GM12878 (cell line): ENCODE measurements around the gene MAPK9. TPM values are rescaled to one million over a fixed set of nuclear protein-coding genes. Genes with fewer than 3 reads are reported as not detected.

Source experiments
- ATAC-seq: fragments of 200-7000 bp; cut with Tn5 transposase; 3 replicates; pipeline ENCODE4 v1.9.1; 2020; ENCODE audit warnings: mild to moderate bottlenecking, moderate library complexity
- BruUV-seq: library from RNA; stranded (reverse); fragments of 400-500 nt; replicated peaks from 2 replicates; lab custom pipeline; 2021; lab: Mats Ljungman, UMichigan
- CTCF ChIA-PET: fragments of 300-600 bp; sonication (Branson Sonifier 250); formaldehyde crosslinking; extraction: SDS; loops from one replicate; lab custom pipeline; 2021; ENCODE audit warnings: inconsistent platforms; lab: Yijun Ruan, JAX
- POLR2A ChIA-PET: fragments of 350-600 bp; formaldehyde crosslinking; extraction: SDS; loops from one replicate; lab custom pipeline; 2021; ENCODE audit warnings: inconsistent platforms; lab: Charles Lee
- RAD21 ChIA-PET: fragments of 300-600 bp; sonication (Branson Sonifier 250); formaldehyde crosslinking; loops from one replicate; lab custom pipeline; 2023; ENCODE audit warnings: antibody characterized with exemption; ENCODE audit not compliant: unreplicated experiment; lab: Charles Lee
- SMC1A ChIA-PET: fragments of 300-600 bp; sonication (Branson Sonifier 250); formaldehyde crosslinking; loops from one replicate; lab custom pipeline; 2023; ENCODE audit not compliant: unreplicated experiment, uncharacterized antibody; lab: Charles Lee
- DNase-seq: peaks from one replicate; pipeline ENCODE4 v3.0.0-alpha.2; 2011; ENCODE audit warnings: low read depth, low spot score
- FAIRE-seq: peaks from 3 replicates; lab custom pipeline; 2011; peaks lifted over from hg19 to GRCh38; lab: Jason Lieb, UNC
- H2AFZ ChIP-seq: 2 replicates; pipeline ENCODE4 v1.6.0; 2011; ENCODE audit warnings: low read depth, low read length, control low read depth; ENCODE audit not compliant: control insufficient read depth
- H3K27ac ChIP-seq: 2 replicates; pipeline ENCODE4 v1.5.1; 2011; ENCODE audit warnings: control low read depth; ENCODE audit not compliant: control insufficient read depth, insufficient read depth
- H3K27me3 ChIP-seq, 2 experiments: replicated peaks in 1 of 2; 2 replicates each; pipeline versions ENCODE4 v1.6.0 to v1.6.1; 2011; ENCODE audit warnings: low read length in 1 of 2; ENCODE audit not compliant: control insufficient read depth in 2 of 2, insufficient read depth in 2 of 2
- H3K36me3 ChIP-seq, 2 experiments: 2 replicates each; pipeline ENCODE4 v1.5.1; 2011; ENCODE audit warnings: low read length in 1 of 2; ENCODE audit not compliant: control insufficient read depth in 2 of 2, insufficient read depth in 2 of 2
- H3K4me1 ChIP-seq: 2 replicates; pipeline ENCODE4 v1.6.1; 2011; ENCODE audit warnings: mild to moderate bottlenecking, low read length, moderate library complexity, mixed read lengths; ENCODE audit not compliant: control insufficient read depth, insufficient read depth
- H3K4me2 ChIP-seq: 2 replicates; pipeline ENCODE4 v1.6.0; 2011; ENCODE audit warnings: control low read depth; ENCODE audit not compliant: control insufficient read depth, insufficient read depth
- H3K4me3 ChIP-seq: fragments of 200-600 bp; sonication (generic); 2 replicates; pipeline ENCODE4 v1.5.1; 2016
- H3K79me2 ChIP-seq: 2 replicates; pipeline ENCODE4 v1.6.0; 2011; ENCODE audit warnings: low read length; ENCODE audit not compliant: control insufficient read depth, insufficient read depth
- H3K9ac ChIP-seq: 2 replicates; pipeline ENCODE4 v1.8.0; 2011; ENCODE audit warnings: low read length, control low read depth, mixed read lengths; ENCODE audit not compliant: control insufficient read depth, insufficient read depth
- H3K9me3 ChIP-seq: replicated peaks from 3 replicates; pipeline ENCODE4 v1.5.1; 2011; ENCODE audit warnings: mild to moderate bottlenecking, low read length; ENCODE audit not compliant: control insufficient read depth, insufficient read depth
- H4K20me1 ChIP-seq: 2 replicates; pipeline ENCODE4 v1.6.0; 2011; ENCODE audit not compliant: control insufficient read depth, insufficient read depth
- CBX5 ChIP-seq: sonication (generic); IDR thresholded peaks from 2 replicates; pipeline ENCODE4 v1.6.1; 2016; ENCODE audit warnings: low read depth, moderate library complexity, mild to moderate bottlenecking, inconsistent platforms
- EED ChIP-seq: sonication (generic); IDR thresholded peaks from 2 replicates; pipeline ENCODE4 v1.6.1; 2016; ENCODE audit warnings: antibody characterized with exemption, low read depth
- FOS ChIP-seq: IDR thresholded peaks from 3 replicates; pipeline ENCODE4 v1.6.1; 2011; ENCODE audit warnings: borderline replicate concordance; ENCODE audit not compliant: insufficient read length; ENCODE audit errors: extremely low read depth
- NRF1 ChIP-seq: conservative IDR thresholded peaks from 2 replicates; pipeline ENCODE4 v1.6.1; 2011; ENCODE audit warnings: mild to moderate bottlenecking, low read depth, low read length, improper control_type of control experiment
- RAD21 ChIP-seq: IDR thresholded peaks from 2 replicates; pipeline ENCODE4 v1.6.1; 2011; ENCODE audit warnings: mild to moderate bottlenecking, low read depth, low read length, moderate library complexity; ENCODE audit not compliant: insufficient read depth
- RCOR1 ChIP-seq: conservative IDR thresholded peaks from 2 replicates; pipeline ENCODE4 v1.6.1; 2012; ENCODE audit warnings: low read depth, low read length, improper control_type of control experiment
- SKIL ChIP-seq: fragments of 450-650 bp; IDR thresholded peaks from 2 replicates; pipeline ENCODE4 v1.6.1; 2017; ENCODE audit warnings: mild to moderate bottlenecking, low read depth, inconsistent platforms; ENCODE audit not compliant: poor library complexity, severe bottlenecking
- WRNIP1 ChIP-seq: IDR thresholded peaks from 2 replicates; pipeline ENCODE4 v1.6.1; 2011; ENCODE audit warnings: low read depth, low read length, improper control_type of control experiment, borderline replicate concordance
- WGBS: methylation state at CpG from one replicate; pipeline ENCODE4 v1.1.6; 2016; ENCODE audit warnings: low lambda C conversion rate; ENCODE audit not compliant: insufficient replicate concordance, insufficient coverage; ENCODE audit errors: missing lambda C conversion rate; 5-methylcytosine and 5-hydroxymethylcytosine counted together
- in situ Hi-C: fragments of 300-500 bp; cut with MboI; formaldehyde crosslinking; loops from 9 replicates; pipeline ENCODE4 v1.14.3; 2018; ENCODE audit warnings: mixed read lengths
- intact Hi-C: fragments of 100-400 bp; cut with micrococcal nuclease; formaldehyde crosslinking; loops from one replicate; pipeline ENCODE4 v1.14.2; 2022; ENCODE audit not compliant: unreplicated experiment
- polyA plus RNA-seq, 11 experiments: library from polyadenylated mRNA; depleted of rRNA in 4 of 11; unstranded in 6 of 11; stranded (reverse) in 5 of 11; fragments of >200 nt; fragmentation: Nextera tagmentation in 4 of 11; fragmentation: Illumina TruSeq in 1 of 11; extraction: Ambion mirVana in 4 of 11; extraction: Trizol in 1 of 11; gene quantifications; 1 replicate in 1 of 11; 2 replicates in 10 of 11; pipeline versions ENCODE4 v1.2.1 to v1.2.3, GENCODE V29; 2011 to 2016; ENCODE audit warnings: inconsistent platforms in 2 of 11, missing spikeins in 2 of 11, low read depth in 1 of 11
- total RNA-seq, 4 experiments: library from RNA; depleted of rRNA in 3 of 4; stranded (reverse); fragments of >200 nt in 3 of 4; fragmentation: Illumina TruSeq in 1 of 4; extraction: Trizol in 1 of 4; gene quantifications; 2 replicates each; pipeline versions ENCODE4 v1.2.1 to v1.2.3, GENCODE V29; 2013 to 2021

MAPK9 gene
- total and polyA plus RNA-seq, 10 of the 15 experiments (the other 5 are each of a cell fraction or from before 2014, with no cell fraction given) = 2.1 to 52.9 (median 21.7) TPM

DNA sequence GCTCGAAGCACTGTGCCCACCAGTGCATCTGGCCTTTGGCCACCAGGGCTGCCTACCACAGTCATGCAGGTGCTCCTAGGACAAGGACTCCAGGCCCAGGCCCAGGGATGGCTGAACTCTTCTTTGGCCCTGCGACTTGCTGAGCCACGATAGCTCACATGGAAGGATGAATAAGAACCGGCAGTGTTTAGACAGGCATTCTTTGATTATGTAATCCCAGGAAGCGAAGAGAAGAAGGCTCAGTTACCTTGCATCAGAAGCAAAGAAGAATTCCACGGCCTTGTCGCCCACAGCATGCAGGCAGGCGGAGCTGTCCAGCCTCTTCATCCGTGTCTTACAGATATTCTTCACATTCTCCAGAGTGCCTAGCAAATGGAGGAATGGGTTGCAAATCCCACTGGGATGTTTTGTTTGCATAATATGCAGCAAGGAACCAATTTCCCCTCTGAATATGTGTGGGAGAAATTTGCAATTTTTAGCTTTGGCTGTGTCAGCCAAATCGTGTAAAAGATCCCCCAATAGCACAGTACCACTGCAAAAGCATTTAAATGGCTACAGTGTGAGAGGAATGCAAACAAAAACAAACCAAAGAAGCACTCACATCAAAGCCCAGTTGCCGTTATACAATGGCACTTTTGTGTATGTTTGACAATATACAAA is 32.2 kb upstream of the MAPK9 start:
- no peak for TF ChIP-seq RAD21
- no peak for TF ChIP-seq RCOR1
- no peak for TF ChIP-seq CBX5
- no peak for TF ChIP-seq WRNIP1
- TF ChIP-seq NRF1 = no peak
- no peak for TF ChIP-seq SKIL
- TF ChIP-seq EED = no peak
- no peak for TF ChIP-seq FOS
- Histone ChIP-seq H3K9ac (no peak overlapping the region), H3K27ac (no peak overlapping the region), H3K79me2 (no peaks in the 10 kb centered on the region), H3K36me3 (no peaks in the 10 kb centered on the region), H3K27me3 (no peaks in the 10 kb centered on the region), H3K9me3 (no peaks in the 10 kb centered on the region), H2AFZ (no peak overlapping the region), H4K20me1 (no peaks in the 10 kb centered on the region), H3K4me2 (no peak overlapping the region), H3K4me1 (no peaks in the 10 kb centered on the region), H3K4me3 (no peak overlapping the region)
- no peak for ATAC-seq
- BruUV-seq = no TSS peak
- SMC1A ChIA-PET = interaction anchor here (1.2 kb wide), 1 partner anchor 30 kb away, joined by 3 read pairs; no protein-coding TSS in a partner anchor
- CTCF ChIA-PET = interaction anchor here (1.1 to 2.7 kb wide), 3 partner anchors 8 to 35 kb away, joined by 3 to 14 read pairs (median 3); no protein-coding TSS in a partner anchor
- POLR2A ChIA-PET = no interaction called here
- DNase-seq = no peak
- 24% methylated on average over 11 of the region's 11 CpGs for WGBS
- in situ Hi-C loops (no loop called here), intact Hi-C loops (no loop called here)
- RAD21 ChIA-PET = no interaction called here
- no peak for FAIRE-seq
